Measurements from ENCODE around the gene ZNF639.
"Not testable (repeated sequence)": the region's sequence is repeated elsewhere in the genome, so short reads cannot be mapped to it uniquely, and the experiment has no call there.

The ZNF639 gene, protein sequence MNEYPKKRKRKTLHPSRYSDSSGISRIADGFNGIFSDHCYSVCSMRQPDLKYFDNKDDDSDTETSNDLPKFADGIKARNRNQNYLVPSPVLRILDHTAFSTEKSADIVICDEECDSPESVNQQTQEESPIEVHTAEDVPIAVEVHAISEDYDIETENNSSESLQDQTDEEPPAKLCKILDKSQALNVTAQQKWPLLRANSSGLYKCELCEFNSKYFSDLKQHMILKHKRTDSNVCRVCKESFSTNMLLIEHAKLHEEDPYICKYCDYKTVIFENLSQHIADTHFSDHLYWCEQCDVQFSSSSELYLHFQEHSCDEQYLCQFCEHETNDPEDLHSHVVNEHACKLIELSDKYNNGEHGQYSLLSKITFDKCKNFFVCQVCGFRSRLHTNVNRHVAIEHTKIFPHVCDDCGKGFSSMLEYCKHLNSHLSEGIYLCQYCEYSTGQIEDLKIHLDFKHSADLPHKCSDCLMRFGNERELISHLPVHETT

DNA sequence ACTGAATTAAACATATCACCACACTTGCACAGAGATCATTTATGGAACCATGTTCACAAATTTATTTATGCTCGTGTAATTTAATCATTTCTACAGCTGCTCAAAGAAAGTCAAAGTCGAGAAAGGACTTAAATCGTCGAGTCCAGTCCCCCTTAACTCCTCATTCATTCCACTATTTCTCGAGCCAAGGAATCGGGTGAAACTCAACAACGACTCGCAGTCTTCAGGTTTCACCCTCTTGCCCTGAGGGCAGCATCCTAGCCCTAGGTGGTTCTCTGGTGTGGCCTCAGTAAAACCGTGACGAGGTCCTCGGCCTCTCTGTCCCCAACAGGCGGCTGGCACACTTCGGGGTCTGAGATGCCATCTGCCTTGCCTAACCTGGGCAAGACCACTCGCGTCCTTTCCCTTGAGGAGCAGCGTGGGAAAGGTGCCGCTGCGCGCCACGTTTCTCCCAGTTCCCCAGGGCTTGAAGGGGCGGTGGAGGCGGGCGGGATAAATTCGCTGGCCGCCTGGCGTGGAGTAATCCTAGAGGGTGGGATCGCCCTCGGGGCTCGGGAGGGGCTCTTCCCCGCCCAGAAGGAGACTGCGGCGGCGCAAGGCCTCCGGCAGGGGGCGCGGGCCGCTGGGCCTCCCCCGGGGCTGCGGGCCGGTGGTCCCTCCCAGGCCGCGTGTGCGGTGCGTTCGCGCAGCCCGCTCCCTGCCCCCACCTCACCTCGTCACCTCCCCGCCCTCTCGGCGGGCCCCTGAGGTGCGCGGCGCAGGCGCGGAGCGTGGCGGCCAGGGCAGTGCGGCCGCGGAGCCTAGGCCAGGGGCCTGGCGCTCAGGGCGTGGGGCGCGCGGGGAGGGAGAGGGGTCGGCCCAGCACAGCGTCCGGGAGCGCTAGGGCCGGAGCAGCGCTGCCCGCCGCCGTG, at the start of gene ZNF639:
Gene ZNF639, plus strand, starts transcription at position 746 of the 911 bp plus-strand sequence. CDS start 5,263 bp downstream, outside the sequence.
- peak; percentile 84 for DNase-seq

DNA sequence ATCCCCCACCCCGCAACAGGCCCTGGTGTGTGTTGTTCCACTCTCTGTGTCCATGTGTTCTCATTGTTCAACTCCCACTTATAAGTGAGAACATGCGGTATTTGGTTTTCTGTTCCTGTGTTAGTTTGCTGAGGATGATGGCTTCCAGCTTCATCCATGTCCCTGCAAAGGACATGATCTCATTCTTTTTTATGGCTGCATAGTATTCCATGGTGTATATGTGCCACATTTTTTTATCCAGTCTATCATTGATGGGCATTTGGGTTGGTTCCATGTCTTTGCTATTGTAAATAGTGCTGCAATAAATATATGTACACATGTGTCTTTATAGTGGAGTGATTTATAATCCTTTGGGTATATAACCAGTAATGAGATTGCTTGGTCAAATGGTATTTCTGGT, 48.4 kb upstream of the ZNF639 start:
- DNase-seq: not testable (repeated sequence)

DNA sequence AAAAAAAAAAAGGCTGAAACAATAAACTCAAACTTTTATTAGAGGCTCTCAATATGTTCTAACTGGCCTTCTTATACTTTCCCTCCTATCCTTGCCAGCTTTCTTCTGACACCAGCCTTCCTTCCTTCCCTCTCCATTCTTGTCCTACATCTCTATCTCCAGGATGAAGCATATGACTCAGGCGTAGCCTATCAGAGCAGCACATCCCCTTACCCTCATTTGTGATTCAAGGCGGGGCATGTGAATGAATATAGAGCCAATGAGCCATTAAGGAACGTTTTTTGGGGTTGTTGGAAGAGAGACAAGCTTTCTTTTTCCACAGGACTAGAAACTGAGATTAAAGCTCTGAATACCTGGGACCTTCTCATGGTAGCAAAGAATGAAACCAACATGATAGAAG, 46.8 kb upstream of the ZNF639 start:
- DNase-seq: no peak

DNA sequence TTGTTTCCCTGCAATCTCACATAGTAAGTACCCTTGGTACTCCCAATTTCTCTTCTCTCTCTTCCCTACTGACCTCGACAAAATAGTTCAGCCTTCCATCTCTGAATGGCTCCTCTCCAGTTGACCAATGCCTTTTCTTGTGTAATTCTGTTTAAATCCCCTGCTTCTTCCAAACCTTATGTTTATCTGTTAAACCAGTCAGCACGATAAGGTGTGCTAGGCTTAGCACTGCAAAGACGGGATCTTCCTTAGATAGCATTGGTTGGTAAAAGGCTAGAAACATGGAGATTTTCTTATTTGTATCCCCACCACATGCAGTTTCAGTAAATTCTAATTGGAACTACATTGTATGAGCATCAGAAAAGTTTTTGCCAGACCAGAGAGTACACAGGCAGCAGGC, 46.1 kb upstream of the ZNF639 start:
- DNase-seq: no peak

DNA sequence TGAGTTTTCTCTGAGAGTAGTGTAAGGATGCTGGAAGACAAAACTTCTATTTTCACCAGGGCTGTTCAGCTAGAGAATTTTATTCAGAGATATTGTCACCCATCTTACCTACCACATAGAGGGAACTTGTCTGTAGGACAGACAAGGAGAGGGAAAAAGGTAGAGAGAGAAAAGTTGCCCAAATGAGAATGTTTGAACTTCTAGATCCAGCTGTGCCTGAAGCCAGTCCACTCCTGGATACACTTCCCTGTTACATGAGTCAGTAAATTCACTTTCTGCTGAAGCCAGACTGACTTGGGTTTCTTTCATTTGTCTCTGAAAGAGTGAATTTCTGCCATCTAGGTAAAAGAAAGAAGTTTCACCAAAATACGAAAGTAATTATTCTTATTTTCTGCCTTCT, 44.7 kb upstream of the ZNF639 start:
- no peak for DNase-seq

DNA sequence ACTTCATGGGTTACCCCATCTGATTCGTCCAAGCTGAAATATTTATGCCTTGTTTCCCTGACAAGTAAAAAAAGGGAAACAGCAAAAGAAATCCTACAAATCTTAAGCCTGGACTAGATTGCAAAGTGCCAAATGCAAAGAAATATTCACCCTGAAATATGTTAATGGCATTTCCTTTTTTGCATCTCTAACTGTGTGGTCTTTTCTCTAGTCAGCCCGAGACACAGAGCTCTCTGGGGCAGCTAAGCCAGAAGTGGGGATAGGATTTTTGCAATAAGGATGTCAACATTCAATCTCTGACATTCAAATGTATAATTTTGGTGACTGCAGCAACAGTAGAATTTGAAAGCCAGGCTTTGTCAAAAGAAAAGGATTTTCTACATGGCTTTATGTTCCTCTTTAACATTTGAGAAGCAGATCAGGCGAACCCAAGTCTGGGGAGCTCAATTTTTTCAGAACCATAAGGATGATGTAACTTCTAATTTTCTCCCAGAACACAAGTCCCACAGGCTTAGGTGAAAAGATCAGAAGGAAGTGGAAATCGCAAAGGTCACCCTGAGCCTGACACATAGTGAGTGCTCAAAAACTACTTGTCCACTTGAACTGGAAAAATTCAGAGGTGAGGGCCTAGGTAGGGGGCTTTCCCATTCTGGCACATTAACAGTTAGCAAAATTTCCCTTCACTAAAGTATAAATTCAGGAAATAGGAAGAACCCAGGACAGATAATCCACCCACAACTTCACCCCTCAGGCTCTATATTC, 43.7 kb upstream of the ZNF639 start:
- DNase-seq: no peak

DNA sequence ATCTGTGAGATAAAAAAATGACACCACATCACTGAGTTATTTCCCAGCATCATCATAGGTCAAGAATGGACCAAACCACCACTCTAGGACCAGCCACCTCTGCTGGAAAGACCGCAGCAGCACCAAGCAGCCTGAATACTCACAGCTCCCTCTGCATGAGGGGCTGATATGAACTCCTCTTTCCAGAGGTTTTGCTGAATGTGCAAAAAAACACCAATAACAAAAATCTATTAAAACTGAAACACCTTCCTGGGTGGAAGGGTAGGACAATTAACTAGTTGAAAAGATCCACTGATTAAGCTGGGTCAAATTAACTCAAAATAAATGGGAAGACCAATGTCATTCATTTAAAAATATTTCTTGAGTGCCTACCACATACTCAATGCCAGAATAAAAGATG, 43.0 kb upstream of the ZNF639 start:
- DNase-seq: no peak

DNA sequence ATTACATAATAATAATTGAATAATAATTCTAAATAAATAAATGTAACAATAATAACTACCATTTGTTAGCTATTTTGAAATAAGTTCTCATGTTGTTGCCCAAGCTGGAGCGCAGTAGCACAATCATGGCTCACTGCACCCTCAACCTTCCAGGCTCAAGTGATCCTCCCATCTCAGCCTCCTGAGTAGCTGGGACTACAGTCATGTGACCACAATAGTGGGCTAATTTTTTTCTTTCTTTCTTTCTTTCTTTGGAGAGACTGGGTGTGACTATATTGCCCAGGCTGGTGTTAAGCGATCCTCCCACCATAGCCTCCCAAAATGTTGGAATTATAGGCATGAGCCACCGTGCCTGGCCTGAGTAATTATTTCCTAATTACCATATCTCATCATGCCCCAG, 41.0 kb upstream of the ZNF639 start:
- DNase-seq: no peak

DNA sequence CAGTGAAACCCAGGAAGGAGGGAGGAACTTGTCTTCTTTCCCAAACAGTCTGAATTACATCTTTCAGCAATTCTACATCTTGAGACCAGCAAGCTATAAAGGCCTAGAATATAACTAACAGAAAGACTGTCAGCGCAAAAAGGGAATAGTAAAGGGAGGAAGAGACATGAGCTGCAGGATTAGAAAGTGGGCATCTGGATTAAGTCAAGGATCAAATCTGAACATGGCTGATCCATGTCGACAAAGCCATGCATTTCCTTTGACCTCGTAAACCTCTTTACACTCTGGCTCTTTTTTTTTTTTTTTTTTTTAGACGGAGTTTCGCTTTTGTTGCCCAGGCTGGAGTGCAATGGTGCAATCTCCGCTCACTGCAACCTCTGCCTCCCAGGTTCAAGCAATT, 36.5 kb upstream of the ZNF639 start:
- DNase-seq: no peak

DNA sequence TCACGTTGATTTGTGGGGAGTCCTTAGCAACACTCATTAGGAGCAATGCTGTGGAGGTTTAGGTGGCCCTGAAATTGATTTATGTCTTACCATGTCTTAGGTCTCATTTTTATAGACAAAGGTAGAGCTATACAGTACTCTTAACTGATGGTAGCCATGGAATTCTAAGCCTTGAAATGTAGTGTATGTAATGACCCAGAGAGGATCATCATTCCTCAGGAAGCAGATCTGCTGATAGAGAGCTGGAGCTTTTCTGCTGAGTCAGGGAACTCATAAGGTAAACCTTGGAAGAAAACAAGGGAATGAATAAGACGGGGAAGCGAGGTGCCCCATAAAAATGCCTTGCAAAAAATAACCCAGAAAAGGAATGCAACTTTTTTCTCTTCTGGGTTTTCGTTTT, 34.0 kb upstream of the ZNF639 start:
- no peak for DNase-seq

DNA sequence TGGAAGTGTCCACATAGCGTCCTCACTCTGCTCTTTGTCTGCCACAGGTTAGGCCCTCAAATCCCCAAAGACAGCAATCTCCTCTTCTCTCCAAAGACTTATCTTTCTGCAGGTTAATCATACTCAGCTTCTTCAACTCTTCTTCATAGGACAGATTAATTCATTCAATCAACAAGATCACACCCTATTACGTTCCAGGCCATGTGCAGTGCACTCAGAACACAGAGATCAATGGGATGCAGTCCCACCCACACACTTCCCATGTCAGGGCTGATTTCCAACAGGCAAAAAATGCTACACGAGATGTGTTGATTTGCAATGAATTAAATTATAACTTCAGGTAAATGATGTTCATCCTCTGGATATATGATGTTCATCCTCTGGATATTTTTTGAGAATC, 33.5 kb upstream of the ZNF639 start:
- no peak for DNase-seq

DNA sequence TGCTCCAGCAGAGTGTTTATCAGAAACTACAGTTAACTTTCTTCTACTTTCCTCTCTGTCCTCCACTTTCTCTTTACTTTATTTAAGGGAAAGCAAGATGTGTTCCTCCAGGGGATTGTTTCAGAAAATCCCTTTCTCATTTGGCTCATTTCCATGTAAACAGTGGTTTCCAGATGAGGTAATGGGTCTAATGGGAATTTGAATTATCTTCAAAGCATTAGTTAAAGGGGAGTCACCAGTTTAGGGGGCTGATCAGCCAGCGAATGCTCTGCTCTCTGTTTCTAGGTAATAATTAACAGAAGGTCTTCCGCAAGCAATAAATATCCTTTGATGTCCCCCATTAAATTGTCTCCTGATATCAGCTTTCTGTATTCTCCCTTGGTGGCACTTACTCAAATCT, 30.4 kb upstream of the ZNF639 start:
- no peak for DNase-seq

DNA sequence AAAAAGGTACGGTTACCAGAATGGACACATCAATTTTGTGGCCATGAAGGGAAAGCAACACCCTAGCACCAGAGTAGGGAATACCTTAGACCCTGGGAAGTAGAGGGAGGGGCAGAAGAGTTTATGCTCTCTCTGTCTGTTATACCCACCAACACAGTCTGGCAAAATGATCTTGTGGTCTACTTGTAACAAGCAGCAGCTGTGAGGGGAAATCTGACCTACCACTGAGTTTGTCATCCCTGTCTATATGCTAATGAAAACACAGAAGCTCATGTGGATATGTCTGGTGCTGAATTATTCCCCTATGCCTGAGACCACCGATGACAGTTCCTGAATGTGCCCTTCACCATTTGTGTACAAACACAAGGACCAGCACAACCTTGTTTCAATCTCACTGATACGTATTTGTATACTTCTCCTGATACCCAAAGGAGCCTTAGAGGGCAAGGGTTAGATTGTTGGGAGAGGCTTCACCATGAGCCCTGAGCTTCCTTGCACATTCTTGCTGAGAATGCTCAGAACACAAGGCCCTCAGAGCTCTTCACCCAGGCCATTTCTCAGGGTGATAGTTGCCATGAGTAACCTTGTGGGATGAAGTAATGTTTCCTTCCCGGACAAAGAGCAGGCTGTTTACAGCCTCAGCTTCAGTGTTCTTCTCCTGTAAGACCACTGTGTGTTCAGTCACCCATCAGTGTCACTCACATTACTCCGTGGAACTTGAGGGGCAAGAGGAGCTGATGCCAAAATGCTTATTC, 24.7 kb upstream of the ZNF639 start:
- DNase-seq: no peak

DNA sequence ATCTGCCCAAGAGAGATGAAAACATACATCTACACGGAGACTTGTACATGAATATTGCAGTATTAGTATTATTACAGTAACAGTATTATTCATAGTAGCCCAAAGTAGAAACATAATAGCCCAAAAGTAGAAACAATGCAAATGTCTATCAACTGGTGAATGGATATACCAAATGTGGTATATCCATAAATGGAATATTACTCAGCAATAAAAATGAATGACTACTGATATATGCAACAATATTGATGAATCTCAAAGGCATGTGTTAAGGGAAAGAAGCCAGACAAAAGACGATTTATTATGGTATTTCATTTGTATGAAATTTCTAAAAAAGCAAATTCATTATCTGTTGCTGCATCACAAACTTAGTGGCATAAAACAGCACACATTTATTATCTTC, 23.5 kb upstream of the ZNF639 start:
- DNase-seq: no peak

DNA sequence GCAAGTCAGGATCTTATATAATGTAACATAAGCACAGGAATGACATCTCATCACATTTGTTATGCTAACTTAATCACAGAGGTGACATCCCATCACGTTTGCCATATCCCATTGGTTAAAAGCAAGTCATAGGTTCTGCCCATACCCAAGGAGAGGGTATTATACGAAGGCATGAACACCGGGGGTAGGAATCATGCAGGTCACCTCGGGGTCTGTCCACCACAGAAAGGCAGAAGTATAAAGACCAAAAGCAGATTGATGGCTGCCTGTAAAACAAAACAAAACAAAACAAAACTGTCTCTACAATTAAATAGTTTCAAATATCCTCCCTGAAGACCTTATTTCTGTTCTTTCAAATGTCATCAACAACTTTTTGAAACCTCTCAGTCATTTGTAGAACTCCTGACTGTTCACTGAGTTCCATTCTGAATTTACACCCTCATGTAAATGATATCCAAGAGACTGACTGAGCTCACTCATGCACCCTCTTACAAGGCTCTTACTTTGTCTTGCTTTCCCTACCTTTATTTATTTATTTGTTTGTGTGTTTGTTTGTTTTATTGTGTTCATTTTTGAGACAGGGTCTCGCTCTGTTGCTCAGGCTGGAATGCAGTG, 22.7 kb upstream of the ZNF639 start:
- DNase-seq: no peak

DNA sequence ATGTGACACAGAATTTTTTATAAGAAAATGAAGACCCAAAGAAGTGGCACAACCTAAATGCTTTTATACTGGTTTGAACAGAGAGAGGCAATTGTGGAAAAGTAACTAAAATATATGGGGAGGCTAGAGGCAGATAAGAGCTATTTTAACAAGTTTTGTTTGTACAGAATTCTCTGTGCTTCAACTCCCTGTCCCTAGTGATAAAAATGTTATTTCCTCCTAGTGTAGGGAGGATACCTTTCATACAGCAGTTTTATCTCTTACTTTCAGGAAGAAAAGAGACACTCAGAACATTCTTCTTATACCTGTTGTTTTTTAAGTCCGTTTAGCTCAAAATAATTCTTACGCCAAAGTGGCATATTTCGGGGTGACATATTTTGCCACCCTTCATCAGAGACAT, 21.2 kb upstream of the ZNF639 start:
- DNase-seq: no peak

DNA sequence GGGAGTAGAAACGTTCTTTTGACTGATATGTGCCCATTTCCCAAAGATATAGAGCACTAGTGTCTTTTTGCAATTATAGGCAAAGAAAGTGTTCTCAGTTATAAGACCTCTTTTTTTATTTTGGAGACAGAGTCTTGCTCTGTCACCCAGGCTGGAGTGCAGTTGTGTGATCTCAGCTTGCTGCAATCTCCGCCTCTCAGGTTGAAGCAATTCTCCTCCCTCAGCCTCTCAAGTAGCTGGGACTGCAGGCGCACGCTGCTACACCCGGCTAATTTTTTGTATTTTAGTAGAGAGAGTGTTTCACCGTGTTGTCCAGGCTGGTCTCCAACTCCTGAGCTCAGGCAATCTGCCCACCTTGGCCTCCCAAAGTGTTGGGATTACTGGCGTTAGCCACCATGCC, 20.7 kb upstream of the ZNF639 start:
- DNase-seq: no peak

DNA sequence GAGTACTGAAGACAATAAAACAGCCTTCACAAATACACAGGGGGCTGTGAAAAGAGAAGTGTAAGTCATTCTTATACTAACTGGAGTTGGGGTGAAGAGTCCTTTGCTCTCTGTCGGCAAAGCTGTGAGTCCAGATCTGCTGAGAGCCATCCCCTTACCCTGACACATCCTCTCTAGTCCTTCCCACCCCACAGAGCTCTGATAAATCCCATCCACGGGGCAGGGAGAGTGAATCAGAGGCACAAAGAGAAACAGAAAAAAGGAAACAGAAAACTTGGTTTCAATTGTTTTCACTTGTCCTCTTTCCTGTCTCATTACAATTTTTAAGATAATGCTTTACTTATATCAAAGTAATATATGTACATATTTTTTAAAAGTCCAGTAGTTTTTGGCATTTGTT, 18.2 kb upstream of the ZNF639 start:
- DNase-seq: no peak

DNA sequence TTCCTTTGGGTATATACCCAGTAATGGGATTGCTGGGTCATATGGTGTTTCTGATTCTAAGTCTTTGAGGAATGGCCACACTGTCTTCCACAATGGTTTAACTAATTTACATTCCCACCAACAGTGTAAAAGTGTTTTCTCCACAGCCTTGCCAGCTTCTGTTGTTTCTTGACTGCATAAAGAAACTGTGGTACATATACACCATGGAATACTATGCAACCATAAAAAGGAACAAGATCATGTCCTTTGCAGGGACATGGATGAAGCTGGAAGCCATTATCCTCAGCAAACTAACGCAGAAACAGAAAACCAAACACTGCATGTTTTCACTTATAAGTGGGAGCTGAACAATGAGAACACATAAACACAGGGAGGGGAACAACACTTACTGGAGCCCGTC, 15.5 kb upstream of the ZNF639 start:
- not testable (repeated sequence) for DNase-seq

DNA sequence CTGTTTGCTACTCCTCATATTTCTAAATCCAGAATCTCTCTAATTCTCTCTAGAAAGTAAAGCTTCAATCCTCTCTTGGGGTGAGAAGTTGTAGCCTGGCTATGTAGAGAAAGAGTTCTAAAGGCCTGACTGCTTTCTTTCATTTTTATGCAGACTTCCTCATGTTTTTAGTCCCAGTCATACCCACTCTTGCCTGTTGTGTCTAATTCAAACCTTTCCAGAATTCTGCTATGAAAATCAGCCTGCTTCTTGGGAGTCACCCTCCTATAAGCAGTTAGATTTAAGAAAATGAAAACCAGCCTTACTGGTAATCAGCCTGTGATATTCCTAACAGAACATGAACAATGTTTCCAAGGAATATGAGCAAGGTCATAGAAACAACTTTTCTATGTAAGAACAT, 14.8 kb upstream of the ZNF639 start:
- DNase-seq: no peak

DNA sequence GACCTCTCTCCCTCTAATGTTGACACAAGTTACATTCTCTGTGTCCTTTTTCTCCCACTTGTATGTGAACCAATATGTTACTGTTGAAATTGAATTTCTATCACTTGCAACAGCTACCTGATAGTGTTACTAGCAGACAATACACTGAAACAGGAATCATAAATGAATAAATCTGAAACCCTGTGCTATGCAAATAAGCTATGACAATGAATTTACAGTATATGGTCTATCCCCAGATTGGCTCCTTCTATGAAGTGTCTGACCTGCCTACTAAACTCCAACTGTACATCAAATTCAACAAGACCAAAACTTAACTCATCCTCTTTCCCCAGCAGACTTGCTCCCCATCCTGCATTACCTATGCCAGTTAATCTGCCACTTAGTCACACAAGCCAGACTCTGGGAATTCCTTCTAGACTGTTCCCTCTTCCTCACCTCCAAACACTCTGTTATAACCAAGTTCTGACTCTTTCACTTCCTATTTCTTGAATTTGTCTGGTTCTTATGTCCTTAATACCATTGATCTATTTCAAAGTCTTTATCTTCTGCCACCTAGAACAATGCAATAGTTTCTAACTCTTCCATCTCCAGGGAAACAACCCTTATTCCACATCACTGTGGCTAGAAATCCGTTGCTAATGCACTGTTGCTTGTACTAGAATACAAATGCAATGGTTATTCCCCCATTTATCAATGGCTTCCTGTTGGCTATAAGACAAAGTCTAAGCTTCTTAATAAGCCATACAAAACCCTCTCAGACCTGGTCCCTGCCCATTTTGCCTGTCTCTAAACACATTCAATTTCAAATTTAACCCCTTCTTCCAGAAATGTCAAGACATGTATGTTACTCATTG, 13.4 kb upstream of the ZNF639 start:
- DNase-seq: no peak

Measured in NCI-H1694 (cell line).